K562 (cell line): ENCODE measurements around the gene RASGRP4. TPM values are rescaled to one million over a fixed set of nuclear protein-coding genes. Genes with fewer than 3 reads are reported as not detected.

ENCODE experiments used
- GABPB1 ChIP-seq: sonication (generic); formaldehyde crosslinking; IDR thresholded peaks from 2 replicates; pipeline ENCODE4 v1.8.0; 2022; ENCODE audit warnings: mild to moderate bottlenecking, missing genetic modification reagents
- NUFIP1 ChIP-seq: fragments of 450-650 bp; IDR thresholded peaks from 2 replicates; pipeline ENCODE4 v1.6.1; 2018; ENCODE audit not compliant: partially characterized antibody
- ZKSCAN3 ChIP-seq: fragments of 250-450 bp; sonication (Bioruptor Pico); IDR thresholded peaks from 2 replicates; pipeline ENCODE4 v1.4.0; 2020
- ZNF764 ChIP-seq: fragments of 250-450 bp; sonication (Bioruptor Pico); IDR thresholded peaks from 2 replicates; pipeline ENCODE4 v1.4.0; 2020; ENCODE audit warnings: low read depth, mild to moderate bottlenecking, moderate library complexity
- polyA plus RNA-seq, 8 experiments: library from polyadenylated mRNA; depleted of rRNA in 4 of 8; stranded (reverse) in 5 of 8; unstranded in 3 of 8; fragments of >200 nt; fragmentation: Nextera tagmentation in 2 of 8; fragmentation: Illumina TruSeq in 1 of 8; extraction: Ambion mirVana in 2 of 8; extraction: Trizol in 1 of 8; gene quantifications; 2 replicates each; pipeline versions ENCODE4 v1.2.1 to v1.2.3, GENCODE V29; 2011 to 2014; ENCODE audit warnings: inconsistent platforms in 1 of 8, missing spikeins in 1 of 8
- total RNA-seq, 7 experiments: library from RNA; depleted of rRNA in 6 of 7; stranded (reverse); fragments of >200 nt in 6 of 7; fragmentation: Illumina TruSeq in 2 of 7; extraction: Trizol in 2 of 7; gene quantifications; 2 replicates each; pipeline versions ENCODE4 v1.2.1 to v1.2.3, GENCODE V29; 2011 to 2021; ENCODE audit warnings: low replicate concordance in 1 of 7
- TF ChIP-seq, protein P1 (sequence below), 2 experiments: fragments of 450-650 bp in 1 of 2; sonication (generic) in 1 of 2; formaldehyde crosslinking in 1 of 2; IDR thresholded peaks; 2 replicates each; pipeline versions ENCODE4 v1.7.1 to v1.9.0; 2016 to 2022; ENCODE audit warnings: inconsistent platforms in 1 of 2, mild to moderate bottlenecking in 1 of 2, missing genetic modification reagents in 1 of 2
- TF ChIP-seq, protein P2 (sequence below): fragments of 200-400 bp; formaldehyde crosslinking; IDR thresholded peaks from 2 replicates; pipeline ENCODE4 v1.6.1; 2017; ENCODE audit warnings: mild to moderate bottlenecking, low read depth, low read length, moderate library complexity
- TF ChIP-seq, protein P3 (sequence below): fragments of 450-650 bp; IDR thresholded peaks from 2 replicates; pipeline ENCODE4 v1.6.1; 2018; ENCODE audit not compliant: partially characterized antibody
- TF ChIP-seq, protein P4 (sequence below): fragments of 250-450 bp; sonication (Bioruptor Pico); IDR thresholded peaks from 2 replicates; pipeline ENCODE4 v1.5.0; 2020; ENCODE audit warnings: mild to moderate bottlenecking
- TF ChIP-seq, protein P5 (sequence below), 2 experiments: fragments of 450-650 bp in 1 of 2; sonication (generic) in 1 of 2; formaldehyde crosslinking; conservative IDR thresholded peaks; 2 replicates each; pipeline versions ENCODE4 v1.4.0 to v1.8.1; 2020 to 2022; ENCODE audit warnings: mild to moderate bottlenecking in 1 of 2, missing genetic modification reagents in 1 of 2

Gene RASGRP4
- total and polyA plus RNA-seq, 9 of the 15 experiments (the other 6 are each of a cell fraction or from before 2014, with no cell fraction given) = 0.39 to 4.6 (median 3.8) TPM

DNA sequence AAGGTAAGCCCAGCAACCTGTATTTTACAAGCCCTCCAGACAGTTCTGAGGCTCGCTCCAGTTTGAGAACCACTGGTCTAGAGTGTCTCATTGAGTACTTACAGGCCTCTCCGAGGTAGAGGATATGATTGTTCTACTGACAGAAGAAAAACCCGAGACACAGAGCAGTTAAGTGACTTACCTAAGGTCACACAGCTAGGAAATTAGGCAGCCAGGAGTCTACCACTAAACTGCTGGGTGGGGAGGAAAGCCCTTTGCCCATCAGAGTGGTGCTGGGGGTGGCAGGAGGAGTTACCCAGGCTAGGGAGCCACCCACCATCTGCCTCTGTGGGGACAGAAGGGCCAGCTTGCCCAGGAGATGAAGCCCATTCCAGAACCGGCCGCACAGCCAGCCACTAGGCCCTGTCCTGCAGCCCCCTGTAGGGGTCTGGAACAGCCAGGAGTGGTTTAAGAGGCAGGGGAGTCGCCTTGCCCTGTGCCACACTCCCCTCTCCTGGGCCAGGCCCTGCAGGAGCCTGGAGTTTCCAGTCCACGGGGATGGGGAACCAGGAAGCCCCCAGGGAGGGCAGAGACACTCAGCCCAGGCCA, 703 bp downstream of the RASGRP4 start (continued):
- TF ChIP-seq, protein P1, sequence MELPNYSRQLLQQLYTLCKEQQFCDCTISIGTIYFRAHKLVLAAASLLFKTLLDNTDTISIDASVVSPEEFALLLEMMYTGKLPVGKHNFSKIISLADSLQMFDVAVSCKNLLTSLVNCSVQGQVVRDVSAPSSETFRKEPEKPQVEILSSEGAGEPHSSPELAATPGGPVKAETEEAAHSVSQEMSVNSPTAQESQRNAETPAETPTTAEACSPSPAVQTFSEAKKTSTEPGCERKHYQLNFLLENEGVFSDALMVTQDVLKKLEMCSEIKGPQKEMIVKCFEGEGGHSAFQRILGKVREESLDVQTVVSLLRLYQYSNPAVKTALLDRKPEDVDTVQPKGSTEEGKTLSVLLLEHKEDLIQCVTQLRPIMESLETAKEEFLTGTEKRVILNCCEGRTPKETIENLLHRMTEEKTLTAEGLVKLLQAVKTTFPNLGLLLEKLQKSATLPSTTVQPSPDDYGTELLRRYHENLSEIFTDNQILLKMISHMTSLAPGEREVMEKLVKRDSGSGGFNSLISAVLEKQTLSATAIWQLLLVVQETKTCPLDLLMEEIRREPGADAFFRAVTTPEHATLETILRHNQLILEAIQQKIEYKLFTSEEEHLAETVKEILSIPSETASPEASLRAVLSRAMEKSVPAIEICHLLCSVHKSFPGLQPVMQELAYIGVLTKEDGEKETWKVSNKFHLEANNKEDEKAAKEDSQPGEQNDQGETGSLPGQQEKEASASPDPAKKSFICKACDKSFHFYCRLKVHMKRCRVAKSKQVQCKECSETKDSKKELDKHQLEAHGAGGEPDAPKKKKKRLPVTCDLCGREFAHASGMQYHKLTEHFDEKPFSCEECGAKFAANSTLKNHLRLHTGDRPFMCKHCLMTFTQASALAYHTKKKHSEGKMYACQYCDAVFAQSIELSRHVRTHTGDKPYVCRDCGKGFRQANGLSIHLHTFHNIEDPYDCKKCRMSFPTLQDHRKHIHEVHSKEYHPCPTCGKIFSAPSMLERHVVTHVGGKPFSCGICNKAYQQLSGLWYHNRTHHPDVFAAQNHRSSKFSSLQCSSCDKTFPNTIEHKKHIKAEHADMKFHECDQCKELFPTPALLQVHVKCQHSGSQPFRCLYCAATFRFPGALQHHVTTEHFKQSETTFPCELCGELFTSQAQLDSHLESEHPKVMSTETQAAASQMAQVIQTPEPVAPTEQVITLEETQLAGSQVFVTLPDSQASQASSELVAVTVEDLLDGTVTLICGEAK (IDR thresholded peaks at IDR 0.05) = no peak
- TF ChIP-seq, protein P1 (CRISPR knock-in tag; IDR thresholded peaks at IDR 0.05) = no peak
- TF ChIP-seq ZKSCAN3 (CRISPR knock-in tag) (no peak), GABPB1 (CRISPR knock-in tag) (no peak), NUFIP1 (no peak), ZNF764 (CRISPR knock-in tag) (no peak)
- TF ChIP-seq, protein P2, sequence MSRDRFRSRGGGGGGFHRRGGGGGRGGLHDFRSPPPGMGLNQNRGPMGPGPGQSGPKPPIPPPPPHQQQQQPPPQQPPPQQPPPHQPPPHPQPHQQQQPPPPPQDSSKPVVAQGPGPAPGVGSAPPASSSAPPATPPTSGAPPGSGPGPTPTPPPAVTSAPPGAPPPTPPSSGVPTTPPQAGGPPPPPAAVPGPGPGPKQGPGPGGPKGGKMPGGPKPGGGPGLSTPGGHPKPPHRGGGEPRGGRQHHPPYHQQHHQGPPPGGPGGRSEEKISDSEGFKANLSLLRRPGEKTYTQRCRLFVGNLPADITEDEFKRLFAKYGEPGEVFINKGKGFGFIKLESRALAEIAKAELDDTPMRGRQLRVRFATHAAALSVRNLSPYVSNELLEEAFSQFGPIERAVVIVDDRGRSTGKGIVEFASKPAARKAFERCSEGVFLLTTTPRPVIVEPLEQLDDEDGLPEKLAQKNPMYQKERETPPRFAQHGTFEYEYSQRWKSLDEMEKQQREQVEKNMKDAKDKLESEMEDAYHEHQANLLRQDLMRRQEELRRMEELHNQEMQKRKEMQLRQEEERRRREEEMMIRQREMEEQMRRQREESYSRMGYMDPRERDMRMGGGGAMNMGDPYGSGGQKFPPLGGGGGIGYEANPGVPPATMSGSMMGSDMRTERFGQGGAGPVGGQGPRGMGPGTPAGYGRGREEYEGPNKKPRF = no peak
- TF ChIP-seq, protein P3, sequence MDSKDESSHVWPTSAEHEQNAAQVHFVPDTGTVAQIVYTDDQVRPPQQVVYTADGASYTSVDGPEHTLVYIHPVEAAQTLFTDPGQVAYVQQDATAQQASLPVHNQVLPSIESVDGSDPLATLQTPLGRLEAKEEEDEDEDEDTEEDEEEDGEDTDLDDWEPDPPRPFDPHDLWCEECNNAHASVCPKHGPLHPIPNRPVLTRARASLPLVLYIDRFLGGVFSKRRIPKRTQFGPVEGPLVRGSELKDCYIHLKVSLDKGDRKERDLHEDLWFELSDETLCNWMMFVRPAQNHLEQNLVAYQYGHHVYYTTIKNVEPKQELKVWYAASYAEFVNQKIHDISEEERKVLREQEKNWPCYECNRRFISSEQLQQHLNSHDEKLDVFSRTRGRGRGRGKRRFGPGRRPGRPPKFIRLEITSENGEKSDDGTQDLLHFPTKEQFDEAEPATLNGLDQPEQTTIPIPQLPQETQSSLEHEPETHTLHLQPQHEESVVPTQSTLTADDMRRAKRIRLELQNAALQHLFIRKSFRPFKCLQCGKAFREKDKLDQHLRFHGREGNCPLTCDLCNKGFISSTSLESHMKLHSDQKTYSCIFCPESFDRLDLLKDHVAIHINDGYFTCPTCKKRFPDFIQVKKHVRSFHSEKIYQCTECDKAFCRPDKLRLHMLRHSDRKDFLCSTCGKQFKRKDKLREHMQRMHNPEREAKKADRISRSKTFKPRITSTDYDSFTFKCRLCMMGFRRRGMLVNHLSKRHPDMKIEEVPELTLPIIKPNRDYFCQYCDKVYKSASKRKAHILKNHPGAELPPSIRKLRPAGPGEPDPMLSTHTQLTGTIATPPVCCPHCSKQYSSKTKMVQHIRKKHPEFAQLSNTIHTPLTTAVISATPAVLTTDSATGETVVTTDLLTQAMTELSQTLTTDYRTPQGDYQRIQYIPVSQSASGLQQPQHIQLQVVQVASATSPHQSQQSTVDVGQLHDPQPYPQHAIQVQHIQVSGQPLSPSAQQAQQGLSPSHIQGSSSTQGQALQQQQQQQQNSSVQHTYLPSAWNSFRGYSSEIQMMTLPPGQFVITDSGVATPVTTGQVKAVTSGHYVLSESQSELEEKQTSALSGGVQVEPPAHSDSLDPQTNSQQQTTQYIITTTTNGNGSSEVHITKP = peak; percentile 38
- TF ChIP-seq, protein P4, sequence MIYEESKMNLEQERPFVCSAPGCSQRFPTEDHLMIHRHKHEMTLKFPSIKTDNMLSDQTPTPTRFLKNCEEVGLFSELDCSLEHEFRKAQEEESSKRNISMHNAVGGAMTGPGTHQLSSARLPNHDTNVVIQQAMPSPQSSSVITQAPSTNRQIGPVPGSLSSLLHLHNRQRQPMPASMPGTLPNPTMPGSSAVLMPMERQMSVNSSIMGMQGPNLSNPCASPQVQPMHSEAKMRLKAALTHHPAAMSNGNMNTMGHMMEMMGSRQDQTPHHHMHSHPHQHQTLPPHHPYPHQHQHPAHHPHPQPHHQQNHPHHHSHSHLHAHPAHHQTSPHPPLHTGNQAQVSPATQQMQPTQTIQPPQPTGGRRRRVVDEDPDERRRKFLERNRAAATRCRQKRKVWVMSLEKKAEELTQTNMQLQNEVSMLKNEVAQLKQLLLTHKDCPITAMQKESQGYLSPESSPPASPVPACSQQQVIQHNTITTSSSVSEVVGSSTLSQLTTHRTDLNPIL (CRISPR knock-in tag) = no peak
- TF ChIP-seq, protein P5, sequence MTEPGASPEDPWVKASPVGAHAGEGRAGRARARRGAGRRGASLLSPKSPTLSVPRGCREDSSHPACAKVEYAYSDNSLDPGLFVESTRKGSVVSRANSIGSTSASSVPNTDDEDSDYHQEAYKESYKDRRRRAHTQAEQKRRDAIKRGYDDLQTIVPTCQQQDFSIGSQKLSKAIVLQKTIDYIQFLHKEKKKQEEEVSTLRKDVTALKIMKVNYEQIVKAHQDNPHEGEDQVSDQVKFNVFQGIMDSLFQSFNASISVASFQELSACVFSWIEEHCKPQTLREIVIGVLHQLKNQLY (CRISPR knock-in tag; conservative IDR thresholded peaks at IDR 0.05) = no peak
